T-helper 1 cell treated with Interleukin-12 subunit alpha and Interleukin-12 subunit beta and Interleukin-4 antibody, amounts not matched to agents 30 ng/mL and 1 ng/mL, for 36 hours (primary cell): Measurements from ENCODE around the gene UFD1. TPM values are rescaled to one million over a fixed set of nuclear protein-coding genes. Genes with fewer than 3 reads are reported as not detected.

ENCODE experiments used
- intact Hi-C: fragments of 100-400 bp; cut with micrococcal nuclease; formaldehyde crosslinking; loops from one replicate; pipeline ENCODE4 v1.15.1; 2024
- total RNA-seq: library from RNA; stranded (reverse); gene quantifications from 2 replicates; pipeline ENCODE4 v1.2.3, GENCODE V29; 2022

UFD1 gene
- total RNA-seq, 1 donor from 2014 or later, result 106 TPM

DNA sequence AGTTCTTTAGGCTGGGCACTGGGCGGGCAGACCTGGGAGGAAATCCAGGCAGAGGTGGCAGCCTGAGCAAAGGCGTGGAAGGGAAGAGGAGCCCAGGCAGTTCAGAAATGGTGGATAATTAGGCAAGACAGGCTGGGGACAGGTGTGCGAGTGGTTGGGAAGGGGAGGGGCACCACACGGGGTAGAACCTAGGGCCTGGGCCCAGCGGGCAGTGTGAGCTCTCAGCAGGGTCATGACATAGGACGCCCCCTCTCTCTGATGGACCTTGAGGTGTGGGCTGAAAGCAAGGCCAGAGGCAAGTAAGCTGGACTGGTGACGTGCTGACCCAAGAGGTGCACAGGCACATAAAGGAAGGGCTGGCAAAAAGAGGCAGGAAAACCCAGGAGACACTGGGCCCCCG lies 6.8 kb downstream of the UFD1 start:
- intact Hi-C loops, result loop anchor here (10.0 kb wide), 1 partner anchor 243 kb away; the partner anchor contains the start of gene SEPTIN5

DNA sequence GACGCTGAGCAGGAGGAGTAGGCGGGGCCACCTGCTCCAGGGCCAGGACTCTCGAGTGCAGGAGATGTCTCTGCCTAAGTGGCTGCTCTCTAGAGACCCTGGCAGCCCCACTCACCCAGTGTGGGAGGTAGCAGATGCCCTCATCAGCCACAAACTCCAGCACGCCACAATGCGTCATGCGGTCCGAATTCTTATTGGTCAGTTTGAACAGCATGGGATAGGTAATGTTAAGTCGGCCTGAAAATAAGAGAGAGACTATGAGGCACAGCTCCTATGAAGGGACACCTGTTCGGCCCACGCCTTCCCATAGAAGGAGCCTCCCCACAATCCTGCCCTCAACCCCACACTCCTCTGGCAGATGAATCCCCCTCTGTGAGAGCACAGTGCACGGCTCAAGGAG lies 7.4 kb downstream of the UFD1 start:
- intact Hi-C loops, result loop anchor here (10.0 kb wide), 1 partner anchor 243 kb away; the partner anchor contains the start of gene SEPTIN5

DNA sequence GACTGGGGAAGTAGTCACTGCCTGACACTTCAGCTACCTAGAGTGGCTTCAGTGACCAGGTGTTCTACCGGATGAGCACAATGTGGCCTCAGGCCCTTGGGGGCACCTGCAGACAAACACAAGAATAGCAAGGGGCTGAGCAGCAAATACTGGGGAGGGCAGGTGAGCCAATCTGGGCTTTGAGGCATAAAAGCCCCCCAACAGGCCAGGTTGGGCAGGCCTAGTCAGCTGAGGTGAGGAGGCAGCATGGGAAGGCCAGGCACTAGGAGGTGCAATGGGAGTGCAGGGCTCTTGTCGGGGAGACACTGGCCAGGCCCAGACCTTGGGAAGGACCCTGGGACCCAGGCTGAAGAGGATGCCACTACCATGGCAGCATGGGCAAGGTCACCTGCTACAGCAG lies 9.0 kb downstream of the UFD1 start:
- intact Hi-C loops, result loop anchor here (10.0 kb wide), 1 partner anchor 245 kb away; the partner anchor contains the start of gene SEPTIN5

DNA sequence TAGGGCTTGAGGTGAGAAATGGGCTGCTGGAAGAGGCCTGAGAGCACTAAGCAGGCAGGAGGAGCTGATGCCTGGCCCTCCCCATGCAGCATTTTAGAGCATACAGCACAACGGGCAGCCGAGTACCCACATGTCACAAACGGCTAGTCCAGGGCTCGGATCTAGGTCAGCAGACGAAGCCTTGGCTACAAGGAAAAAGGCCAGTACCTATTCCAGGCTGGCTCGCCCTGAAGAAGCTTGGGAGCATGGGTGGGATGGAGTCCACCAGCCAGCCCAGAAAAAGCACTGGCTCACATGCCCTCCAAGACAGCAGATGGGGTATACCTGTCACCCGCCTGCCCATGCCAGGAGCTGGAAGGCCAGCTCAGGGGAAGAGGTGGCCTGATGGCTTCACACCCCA lies 9.6 kb downstream of the UFD1 start:
- intact Hi-C loops, result no loop called here

DNA sequence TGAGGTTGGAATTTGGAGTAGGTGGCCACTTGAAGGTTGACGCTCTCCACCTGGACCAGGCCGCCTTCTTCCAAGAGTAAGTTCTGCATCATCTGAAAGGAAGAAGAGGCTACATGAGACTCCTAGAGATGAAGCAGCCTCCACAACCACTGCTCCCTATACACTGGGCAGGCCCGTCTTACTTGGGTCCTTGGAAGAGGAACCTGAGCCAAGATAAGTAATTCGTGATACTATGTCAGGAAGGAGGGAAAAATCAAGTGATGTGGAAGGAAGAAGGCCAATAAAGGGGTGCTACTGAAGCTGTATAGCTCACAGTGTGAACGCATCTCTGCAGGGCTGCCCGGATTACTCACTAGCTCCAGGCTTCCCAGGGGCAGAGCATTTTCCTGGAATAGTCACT lies 11.1 kb downstream of the UFD1 start:
- intact Hi-C loops, result no loop called here

DNA sequence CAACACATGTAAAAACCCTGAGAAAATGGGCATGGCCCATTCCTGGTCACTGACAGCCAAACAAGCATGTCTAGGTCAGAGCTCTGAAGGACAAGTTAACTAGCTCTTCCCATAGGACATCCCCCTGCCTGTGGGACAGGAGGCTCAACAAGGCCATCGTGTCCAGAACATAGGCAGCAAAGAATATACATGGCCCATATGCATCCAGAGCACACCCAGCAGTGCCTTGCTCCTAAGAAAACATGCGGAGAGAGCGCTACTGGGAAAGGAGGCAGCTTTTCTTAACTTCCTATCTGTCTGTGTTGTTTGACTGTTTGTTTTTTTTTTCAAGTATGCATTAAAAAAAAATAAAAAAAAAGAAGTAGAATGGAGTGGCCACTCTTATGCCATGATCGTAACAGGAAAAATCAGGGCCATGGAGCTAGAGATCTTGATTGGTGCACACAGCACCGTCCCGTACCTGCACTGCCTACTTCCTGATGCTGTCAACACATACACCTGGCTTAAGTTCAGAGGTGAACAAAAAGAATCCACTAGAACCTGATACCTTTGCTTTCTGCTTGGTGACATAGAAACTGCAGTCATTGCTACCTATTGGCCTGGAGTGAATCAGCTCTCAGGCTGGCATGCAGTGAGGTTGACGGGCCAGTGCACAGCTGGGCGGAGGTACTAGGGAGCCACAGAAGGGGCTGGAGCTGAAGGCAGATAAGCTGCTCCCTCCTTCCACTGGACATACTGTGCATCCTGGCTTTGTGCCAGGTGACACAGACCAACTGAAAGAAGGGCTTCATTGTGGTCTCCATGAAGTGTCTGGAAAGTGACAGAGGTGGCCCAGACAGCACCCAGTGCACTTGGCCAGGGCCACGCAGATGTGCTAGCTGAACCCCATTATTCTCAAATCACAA lies 11.9 kb downstream of the UFD1 start:
- intact Hi-C loops, result no loop called here

DNA sequence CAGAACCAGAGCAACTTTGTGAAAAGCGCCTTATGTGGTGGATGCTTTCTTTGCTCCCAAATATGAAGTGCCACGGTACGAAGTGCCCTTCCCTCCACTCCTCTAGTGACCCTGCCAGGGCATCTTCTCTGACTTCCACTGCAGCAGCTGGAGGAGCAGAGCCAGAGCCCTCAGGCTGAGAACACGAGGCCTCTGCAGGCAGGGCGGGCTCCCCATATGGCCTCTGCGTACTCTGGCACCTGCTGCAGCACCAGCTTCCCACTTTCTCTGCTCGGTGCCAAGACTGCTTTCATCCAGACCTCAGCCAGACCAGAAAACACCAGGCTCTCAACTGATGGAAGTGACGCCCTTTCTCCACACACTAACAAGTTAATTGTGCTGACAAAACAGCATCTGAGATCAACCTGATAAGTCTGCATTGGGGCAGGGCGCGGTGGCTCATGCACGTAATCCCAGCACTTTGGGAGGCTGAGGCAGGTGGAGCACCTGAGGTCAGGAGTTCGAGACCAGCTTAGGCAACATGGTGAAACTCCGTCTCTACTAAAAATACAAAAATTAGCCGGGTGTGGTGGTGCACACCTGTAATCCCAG lies 12.8 kb downstream of the UFD1 start:
- intact Hi-C loops, result no loop called here

DNA sequence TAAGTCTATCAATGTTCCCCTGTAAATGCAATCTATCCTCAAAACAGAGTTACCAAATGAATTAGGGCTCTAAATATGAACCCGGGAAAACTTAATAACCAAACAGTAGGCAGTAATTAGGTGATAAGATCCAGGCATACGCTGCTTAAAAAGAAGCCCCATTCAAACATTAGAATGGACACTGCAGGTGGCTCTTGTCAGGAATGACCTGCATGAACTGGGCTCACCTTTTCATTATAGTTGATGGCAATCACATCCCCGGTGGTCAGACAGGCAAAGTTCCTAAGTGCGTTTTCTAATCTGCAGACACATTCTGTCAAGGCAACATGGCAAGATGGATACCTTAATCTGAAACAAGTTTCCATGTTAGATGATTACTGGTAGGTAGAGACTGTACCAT lies 14.0 kb downstream of the UFD1 start:
- intact Hi-C loops, result no loop called here

DNA sequence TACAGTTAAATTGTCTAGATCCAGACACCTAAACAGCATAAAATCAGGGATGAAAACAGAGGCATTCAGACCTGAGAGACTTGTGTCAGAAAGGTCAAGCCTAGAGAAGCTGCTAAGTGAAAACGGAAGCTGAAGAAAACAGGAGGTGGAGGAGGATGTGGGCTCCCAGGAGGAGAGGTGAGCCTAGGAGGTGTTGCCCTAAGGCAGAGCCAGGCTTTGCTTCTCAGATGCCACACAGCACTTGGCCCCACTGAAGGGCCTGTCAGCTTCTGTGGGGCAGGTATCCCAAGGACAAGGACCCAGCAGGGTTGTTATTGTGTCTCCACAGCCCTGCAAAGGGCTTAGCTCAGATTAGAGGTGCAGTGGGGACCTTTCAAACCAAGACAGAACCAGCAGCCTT lies 14.4 kb downstream of the UFD1 start:
- intact Hi-C loops, result no loop called here

DNA sequence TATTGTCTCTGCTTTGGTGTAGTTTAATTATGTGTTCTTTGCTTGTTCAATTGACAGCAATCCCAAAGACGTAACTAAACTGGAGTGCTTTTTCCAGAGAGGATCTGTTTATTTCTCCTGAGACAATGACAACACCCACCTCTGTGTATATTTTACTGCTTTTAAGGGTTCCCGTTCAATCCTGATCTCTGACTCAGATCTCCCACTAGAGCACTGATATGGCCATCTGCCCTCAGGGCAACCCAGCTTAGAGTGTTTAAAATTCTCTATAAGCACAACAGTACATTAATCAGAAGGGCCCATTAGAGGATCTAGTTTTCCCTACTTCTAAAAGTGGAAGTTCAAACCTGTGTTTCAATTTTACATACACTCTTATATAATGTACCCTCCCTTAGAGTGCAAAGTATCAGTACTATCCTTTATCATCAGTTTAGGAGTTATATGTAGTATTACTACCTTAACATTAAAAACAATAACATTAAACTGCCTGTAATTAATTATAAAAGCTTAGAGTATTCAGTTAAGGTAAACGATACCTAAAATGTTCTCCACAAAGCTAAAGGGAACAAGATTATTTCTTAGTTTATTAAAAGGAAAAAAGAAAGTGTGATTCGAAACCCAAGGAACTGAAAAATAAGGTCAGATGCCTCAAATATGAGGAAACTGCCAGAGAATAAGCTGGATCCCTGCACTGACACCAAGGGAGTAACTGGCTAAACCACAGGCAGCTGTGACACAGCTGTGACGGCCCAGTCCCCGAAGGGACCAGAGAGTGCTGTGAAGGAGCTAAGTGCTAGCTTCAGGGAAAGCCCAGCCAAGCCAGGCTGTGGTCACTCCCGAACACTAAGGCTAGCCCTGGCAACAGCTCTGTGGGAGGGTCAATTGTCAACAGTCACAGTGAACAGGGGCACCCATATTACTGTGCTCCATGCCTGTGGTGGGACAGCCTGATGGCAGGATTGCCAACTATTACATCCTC lies 15.2 kb downstream of the UFD1 start:
- intact Hi-C loops, result no loop called here

DNA sequence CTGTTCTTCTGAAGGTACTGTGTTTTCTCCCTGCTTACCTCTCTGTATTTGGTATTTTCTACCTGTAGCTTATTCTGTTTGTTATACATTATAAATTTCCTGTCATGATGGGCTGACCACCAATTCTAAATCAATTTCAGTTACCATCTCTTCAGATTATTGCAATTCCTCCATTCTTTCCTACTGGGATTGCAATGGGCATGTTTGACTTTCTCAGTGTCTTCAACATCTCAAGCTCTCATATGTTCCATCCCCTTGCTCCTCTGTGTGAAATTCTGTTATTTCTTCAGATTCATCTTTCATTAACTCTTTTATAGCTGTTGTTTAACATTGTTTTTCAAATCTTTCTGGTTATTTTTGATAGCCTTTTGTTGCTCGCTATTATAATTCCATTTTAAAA lies 16.0 kb downstream of the UFD1 start:
- intact Hi-C loops, result no loop called here

DNA sequence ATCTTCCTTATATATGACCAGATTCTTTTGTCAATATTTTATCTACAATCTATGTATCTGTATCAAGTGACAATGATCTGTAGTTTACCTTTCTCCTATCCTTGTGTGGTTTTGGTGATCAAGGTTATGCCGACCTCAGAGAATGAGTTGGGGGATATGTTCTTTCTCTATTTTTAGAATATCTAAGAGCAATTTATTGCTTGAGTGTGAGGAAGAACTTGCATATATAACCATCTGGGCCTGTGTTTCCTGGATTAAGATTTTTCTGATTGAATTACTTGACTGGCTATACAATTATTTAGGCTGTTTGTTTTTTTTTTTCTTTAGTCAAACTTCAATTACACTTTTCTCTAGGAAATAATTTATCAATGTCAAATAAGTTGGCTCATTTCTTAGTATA lies 17.5 kb downstream of the UFD1 start:
- intact Hi-C loops, result no loop called here

DNA sequence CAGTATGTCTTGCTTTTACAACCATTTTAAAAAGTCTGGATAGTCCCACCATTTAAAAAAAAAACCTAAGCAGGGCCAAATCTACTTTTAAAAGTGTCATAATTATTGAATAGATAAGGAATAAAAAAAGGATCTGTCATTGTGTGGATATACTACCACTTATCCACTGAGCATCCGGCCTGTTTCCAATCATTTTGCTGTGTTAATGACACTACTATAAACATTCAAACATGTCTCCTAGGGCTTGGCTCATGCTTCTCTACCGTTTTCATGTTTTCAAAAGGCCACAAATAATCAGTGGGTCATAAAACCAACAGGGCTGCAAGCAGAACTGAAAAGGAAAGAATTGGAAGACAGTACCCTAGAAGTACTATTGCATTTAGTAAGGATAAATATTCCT lies 19.0 kb downstream of the UFD1 start:
- intact Hi-C loops, result no loop called here

DNA sequence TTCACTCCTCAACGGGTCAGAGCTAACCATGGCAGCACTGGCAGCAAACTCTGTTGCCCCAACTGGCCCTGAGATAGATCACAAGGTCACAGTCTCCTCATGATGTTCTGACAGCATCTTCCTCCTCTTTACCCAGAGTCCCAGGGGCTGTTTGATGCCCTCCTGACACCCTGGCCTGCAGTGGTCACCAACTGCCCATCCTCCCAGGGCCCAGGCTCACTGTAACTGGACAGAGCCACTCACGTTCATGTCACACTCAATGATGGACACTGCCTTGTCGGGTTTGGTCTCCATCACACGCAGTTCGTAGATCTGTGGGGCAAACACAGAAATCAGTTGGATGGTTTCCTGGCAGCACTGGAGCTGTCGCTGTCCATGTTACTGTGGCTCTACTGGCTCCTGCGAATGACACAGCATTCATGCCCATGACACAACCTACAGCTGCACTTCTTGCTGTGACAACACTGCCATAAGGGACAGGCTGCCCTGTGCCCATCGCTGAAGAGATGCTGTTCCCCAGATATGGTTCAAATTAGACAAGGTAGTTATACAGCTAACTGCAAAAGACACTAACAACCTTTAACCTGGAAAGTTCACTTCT lies 21.1 kb downstream of the UFD1 start:
- intact Hi-C loops, result no loop called here

DNA sequence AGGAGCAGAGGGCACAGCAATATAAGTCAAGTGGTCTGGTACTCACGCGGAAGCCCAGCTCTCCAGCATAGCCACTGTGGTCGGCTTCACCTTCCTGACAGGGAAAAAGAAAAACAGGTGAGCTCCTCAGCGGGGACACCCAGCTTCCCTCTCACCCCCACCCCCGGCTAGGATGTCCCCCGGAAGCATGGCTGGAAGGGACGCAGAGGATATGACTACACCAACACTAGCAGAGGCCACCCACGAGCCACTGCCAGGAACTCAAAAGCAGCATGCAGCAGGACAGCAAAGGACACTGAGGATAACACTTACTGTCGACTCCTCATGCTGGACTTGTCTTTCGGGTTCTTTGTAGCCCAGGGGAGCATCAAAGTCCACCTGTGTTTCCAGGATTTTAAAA lies 22.5 kb downstream of the UFD1 start:
- intact Hi-C loops, result no loop called here

DNA sequence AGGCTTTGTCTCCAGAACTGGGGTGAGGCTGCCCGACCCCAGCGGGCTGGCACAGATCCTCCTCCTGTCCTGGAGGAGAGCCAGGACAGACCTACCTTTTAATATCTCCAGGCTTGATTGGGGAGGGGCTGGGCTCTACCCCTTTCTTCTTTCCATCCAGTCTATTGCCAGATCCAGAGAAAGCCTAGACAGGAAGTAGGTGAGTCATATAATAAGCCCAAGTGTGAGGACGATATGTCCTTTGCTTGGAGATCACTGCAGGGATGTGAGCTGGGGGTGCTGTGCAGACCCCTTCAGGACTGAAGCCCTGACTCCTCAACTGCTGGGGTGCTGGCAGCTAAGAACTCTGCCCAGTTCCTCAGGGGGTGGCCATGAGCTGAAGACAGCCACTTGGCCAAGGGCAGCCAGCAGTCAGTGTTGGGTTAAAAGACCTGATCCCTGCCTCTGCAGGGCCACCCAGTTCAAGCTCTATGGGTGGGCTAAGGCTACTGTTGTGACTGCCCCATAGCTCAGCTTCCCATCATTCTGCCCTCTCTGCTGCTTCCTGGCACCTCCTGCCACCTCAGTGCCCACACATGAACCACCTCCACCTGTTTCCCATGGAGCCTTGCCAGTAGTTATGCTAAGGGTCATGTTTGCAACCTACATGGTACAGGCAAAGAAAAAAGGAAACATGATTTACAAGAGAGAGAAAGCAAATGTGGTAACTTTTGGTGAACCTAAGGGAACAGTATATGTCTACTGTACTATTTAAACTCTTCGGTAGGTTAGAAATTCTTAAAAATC lies 23.2 kb downstream of the UFD1 start:
- intact Hi-C loops, result no loop called here

DNA sequence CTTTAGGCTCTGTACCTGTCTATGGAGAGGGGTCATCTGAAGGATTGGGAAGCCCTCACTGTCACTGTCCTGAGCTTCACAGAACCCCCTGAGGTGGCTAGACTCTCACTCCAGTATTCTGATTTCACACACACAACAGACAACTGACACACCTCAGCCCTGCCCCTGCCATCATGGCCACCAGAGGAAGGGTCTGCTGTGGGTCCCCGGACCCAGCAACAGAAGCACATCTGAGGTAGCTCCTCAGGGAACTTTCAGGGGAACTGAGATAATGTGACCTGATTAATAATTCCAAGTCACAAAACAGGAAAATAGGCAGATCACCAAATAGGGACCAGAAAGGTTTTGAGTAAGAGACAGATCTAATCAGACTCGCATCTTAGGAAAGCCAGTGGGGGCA lies 24.0 kb downstream of the UFD1 start:
- intact Hi-C loops, result no loop called here

DNA sequence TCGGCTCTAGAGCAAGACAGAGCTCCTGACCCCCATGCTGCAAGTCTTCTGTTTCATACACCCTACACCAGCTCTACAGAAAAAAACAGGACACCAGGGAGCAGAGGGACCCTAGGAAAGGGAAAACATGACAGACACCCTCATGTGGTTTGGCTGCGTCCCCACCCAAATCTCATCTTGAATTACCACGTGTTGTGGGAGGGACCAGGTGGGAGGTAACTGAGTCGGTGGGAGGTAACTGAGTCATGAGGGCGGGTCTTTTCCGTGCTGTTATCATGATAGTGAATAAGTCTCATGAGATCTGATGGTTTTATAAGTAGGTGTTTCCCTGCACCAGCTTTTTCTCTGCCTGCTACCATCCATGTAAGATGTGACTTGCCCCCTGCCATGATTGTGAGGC lies 24.8 kb downstream of the UFD1 start:
- intact Hi-C loops, result no loop called here

DNA sequence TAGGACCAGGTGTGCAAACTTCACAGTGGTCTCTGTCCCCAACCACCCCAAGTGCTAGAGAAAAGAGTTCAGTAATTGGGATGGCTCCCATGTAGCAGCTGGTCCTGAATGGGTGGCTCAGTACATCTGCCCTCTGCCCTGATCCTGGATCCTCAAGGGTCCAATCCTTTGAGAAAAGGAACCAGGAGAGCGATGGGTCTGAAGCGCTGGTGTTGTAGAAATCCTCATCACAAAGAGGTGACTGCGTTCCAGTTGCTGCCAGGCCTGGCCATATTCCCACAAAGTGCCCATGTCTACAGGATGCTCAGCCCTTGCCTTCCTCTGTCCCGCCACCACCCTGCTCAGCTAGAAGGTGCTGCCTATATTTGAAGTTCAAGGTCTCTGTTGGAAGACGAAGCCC lies 25.3 kb downstream of the UFD1 start:
- intact Hi-C loops, result no loop called here

DNA sequence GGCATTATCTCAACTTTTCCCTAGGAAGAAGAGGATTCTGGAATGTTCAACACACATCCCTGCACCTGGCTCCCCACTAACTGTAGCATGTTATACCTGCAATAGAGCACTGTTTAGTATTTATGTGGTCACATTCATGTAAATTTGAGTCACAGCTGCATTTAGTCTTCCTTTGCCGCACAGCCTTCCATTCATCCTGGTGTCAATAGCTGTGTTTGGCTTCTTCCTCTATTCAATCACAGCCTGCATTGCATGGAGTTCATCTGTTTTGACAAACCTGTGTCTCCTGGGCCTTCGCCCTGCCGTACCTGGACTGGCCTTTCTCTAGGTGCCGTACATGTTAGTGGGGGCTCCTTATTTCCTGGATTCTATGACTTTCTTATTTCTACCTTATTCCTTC lies 27.4 kb downstream of the UFD1 start:
- intact Hi-C loops, result no loop called here
